Measurements from ENCODE around the gene TMEM253.

The TMEM253 gene

DNA sequence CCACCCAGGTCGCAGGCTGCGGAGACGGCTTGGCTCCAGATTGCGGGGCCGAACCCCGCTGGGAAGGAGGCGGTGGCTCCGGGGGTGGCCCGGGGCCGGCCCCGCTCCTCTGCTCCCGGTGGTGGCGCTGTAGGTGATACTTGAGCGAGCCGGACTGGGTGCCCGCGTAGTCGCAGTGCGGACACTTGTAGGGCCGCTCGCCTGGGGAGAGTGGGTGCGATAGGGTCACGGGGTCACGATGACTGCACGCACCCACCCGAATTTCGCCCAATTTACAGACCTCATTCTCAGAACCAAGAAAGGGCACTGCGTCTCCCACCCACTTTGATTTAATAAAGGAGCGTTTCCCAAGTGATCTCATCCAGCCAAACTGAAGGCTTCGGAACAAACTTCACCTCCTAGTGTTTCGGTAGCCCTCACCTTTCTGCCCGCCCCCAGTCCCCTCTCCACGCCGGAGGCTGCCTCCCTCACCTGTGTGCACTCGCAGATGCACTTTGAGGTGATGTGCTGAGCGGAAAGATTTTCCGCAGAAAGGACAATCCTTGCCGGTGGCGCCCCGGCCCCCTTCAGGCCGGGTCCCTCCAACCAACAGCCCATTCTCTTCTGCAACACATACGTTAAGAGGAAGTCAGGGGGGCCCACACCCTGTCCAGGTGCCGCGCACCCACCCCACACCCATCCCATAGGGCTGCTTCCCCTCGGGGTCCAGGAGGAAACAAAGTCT lies 9.8 kb upstream of the TMEM253 start:
- DNase-seq = no peak

DNA sequence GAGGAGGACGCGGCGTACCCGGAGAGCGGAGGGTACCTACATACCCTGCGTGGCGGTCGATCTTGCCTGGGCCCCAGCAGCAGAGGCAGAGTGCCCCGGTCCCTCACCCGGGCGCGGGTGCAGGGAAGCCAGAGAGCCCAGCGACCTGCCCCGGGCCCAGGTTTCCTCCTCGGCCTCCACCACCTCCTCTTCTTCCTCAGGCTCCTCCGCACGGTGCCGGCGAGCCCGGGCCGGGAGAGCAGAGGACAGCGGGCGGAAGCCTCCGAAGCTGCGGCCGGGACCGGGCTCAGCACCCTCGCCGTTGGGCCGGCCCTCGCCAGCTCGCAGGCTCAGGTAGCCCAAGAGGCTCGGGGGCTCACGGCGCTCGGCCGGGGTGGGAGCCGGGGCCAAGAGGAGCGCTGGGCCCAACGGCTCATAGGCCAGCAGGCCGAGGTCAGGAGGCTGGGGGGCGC lies 9.0 kb upstream of the TMEM253 start:
- DNase-seq = no peak

GRCh38 chr14:21092273-21093011 lies 8.4 kb upstream of the TMEM253 start:
- DNase-seq = peak; percentile 61

DNA sequence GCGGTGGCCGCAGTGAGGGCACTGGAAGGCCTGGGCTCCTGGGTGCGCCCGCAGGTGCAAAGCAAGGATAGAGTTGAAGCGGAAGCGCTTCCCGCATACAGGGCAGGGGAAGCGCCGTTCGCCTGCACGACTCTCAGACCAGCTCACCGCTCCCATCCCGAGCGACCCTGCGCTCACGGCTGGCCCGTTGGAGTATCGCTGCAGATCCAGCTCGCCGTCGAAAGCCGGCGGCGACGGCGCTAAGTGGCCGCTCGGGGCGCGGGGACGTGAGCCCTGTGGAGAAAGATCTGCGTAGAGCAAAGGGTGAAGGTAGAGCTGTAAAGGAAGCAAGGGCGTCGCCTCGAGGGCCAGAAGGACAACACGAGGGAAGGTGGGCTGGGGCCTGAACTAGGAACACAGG lies 7.8 kb upstream of the TMEM253 start:
- no peak for DNase-seq

GRCh38 chr14:21093769-21094681 lies 6.8 kb upstream of the TMEM253 start:
- DNase-seq = no peak

- DNase-seq = peak; percentile 50
Measured at GRCh38 chr14:21095430-21096205, 5.2 kb upstream of the TMEM253 start.

DNA sequence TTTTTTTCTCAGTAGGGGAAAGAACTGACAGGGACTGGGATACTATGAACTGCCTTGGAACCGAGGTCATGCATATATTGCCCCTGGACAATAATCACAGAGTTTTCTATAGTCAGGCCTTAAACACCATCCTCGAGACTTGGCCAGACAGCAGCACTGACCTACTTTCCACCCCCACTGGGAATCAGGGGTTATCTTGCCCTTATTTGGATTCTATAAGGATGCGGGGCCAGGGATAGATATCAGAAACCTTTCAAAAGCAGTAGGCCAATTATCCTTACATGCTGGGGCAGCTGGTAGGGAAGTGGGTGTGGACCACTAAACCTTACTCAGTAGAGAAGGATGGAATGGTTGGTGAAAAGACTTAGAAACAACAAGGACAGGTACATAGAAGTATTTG lies 4.4 kb upstream of the TMEM253 start:
- no peak for DNase-seq

GRCh38 chr14:21096978-21097635 lies 3.8 kb upstream of the TMEM253 start:
- DNase-seq = no peak

- no peak for DNase-seq
Measured at GRCh38 chr14:21097636-21098075, 3.2 kb upstream of the TMEM253 start.

DNA sequence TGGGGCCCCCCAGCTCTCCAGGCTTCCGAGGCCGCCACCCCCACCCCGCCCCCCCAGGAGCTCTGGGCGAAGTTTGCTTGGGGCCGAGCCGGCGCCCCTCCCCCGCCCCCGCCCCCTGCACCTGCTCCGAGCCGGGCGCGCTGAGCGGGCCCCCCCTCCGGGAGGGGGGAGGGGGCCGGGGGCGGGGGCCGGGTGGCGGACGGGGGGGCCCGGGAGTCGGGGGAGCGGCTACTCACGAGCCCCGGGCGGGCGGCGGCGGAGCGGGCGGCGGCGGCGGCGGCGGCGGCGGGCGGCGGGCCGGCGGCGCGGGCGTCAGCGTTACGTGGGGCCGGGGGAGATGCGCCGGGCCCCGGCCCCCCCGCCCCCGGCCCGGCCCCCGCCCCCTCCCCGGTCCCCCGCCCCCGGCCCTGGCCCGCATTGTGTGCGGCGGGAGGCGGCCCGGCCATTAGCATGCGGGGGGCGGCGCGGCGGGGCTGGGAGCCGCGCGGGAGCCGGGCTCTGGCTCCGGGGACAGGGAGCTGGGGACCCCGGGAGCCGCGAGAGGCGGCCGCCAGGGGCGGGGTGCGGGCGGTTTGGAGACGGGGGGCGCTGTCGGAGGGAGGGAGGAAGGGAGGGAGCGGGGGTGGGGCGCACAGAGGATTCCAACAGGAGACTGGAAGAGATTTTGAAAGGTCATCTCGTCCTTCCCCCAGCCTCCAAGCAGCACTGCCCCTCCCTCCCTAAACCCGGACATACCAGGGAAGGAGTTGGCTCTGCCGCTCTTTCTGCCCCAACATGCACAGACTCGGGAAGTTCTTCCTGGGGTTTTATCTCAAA lies 2.6 kb upstream of the TMEM253 start, which contains the start of gene ZNF219:
ZNF219 (minus strand) TSS at position 580 of the 816 bp plus-strand sequence. CDS start 5,064 bp downstream, outside the sequence.
- peak; percentile 67 for DNase-seq

DNA sequence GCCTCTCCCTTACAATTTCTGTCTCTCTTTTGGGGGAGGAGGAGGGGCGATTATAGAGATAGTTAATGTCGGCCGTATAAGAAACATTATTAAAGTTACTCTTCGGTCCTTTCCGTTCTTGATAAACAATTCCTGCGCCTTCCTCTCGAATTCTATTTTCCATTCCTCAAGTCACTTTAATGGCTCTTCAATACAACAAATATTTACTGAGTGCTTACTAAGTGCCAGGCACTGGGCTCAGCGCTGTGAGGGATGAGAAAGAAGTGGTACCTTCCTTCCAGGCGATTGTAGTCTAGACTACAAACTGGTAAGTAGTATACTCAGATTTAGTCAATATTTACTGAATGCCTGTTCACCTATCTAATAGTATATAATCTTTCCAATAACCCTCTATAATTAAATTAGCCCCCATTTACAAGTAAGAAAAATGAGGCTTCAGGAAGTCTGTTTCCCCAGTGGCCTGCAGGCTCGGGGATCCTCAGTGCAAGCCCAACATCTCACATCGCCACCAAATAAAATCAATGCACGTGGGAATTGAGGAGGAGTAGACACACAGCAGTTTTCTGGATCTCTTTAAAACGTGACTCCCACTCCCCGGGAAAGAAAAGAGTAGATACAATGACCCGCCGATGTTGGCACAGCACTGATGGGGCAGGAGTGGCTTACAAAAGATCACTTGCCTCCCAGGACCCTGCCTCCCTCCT lies 1.8 kb upstream of the TMEM253 start:
- no peak for DNase-seq

- no peak for DNase-seq
Measured at GRCh38 chr14:21099596-21099985, 1.3 kb upstream of the TMEM253 start.

DNA sequence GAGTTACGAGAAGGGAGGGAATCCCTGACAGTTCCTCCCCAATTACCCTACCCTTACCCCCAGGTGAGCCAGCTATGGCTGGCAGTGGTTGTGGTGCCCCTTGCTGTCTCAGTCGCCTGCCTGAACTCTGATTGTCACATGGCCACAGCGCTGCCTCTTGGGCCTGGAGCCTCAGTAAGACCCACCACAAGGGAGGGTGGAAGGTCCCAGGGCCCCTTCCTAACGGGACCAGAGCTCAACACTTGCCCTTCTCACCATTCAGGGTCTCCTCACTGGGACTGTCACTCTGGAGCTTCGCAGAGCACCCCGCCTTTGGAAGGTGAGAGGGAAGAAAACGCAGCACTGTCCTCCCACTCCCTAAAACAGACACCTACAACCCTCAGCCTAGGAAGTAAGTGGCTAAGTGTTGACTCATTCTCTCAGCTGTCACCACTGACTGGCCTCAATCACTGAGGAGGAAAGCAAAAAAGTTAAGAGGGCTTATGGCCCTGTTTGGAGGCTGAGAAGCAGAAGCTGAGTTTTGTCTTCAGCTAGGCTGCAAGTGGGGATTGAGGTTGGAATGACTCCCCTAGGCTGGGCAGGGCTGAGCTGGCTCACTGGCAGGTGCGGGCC lies 1.0 kb downstream of the TMEM253 start:
- DNase-seq = no peak

- DNase-seq = no peak
Measured at GRCh38 chr14:21102521-21103410, 1.9 kb downstream of the TMEM253 start.

DNA sequence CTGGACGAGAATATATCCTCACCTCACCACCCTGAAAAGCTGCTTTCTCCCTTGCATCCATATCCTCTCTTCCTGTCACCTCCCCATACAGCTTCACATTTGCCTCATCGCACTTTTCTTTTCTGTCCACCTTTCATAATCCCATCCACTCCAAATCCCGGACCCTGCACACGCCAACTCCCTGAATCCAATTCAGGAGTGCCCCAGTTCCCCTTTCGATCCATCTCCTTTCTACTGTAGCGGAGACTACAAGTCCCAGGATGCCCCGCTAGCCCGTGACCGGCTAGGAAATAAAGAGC lies 2.5 kb downstream of the TMEM253 start:
- DNase-seq = no peak

- DNase-seq = peak; percentile 98
Measured at GRCh38 chr14:21103710-21104447, 3.0 kb downstream of the TMEM253 start.

GRCh38 chr14:21104448-21105060 lies 3.7 kb downstream of the TMEM253 start:
- DNase-seq = peak; percentile 81

DNA sequence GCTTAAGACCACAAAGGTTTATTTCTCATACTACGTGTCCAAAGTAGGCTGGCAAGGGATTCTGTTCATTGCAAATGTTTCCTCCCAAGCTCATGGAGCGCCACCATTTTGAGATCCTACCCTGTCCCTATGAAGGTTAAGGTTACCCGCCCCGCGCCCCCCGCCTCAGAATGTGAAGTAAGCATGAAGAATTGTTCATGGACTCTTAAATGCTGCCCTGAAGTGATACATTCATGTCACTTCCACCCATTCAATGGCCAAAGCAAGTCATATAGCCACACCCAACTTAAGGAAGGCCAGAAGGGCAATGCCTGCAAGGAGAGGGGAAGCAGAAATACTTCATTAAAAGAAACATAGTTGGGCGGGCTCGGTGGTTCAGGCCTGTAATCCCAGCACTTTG lies 4.2 kb downstream of the TMEM253 start:
- DNase-seq = no peak
